IPS-18a (cell line): Measurements from ENCODE around the gene CHST15.

Experiments used
- H3K27ac ChIP-seq: one replicate; pipeline ENCODE4 v1.5.1; 2013; ENCODE audit warnings: low read length
- H3K27me3 ChIP-seq: one replicate; pipeline ENCODE4 v1.6.1; 2013; ENCODE audit warnings: mild to moderate bottlenecking, low read length; ENCODE audit not compliant: control insufficient read depth, insufficient read depth
- H3K36me3 ChIP-seq: one replicate; pipeline ENCODE4 v1.6.1; 2013; ENCODE audit warnings: low read depth, low read length; ENCODE audit not compliant: control insufficient read depth
- H3K4me1 ChIP-seq: one replicate; pipeline ENCODE4 v1.6.1; 2013; ENCODE audit warnings: low read depth, low read length; ENCODE audit not compliant: control insufficient read depth
- H3K4me3 ChIP-seq: one replicate; pipeline ENCODE4 v1.5.1; 2013; ENCODE audit warnings: low read length
- H3K9ac ChIP-seq: one replicate; pipeline ENCODE4 v1.6.1; 2013; ENCODE audit warnings: mild to moderate bottlenecking, low read length, moderate library complexity
- H3K9me3 ChIP-seq: one replicate; pipeline ENCODE4 v1.6.1; 2013; ENCODE audit warnings: low read depth, low read length; ENCODE audit not compliant: control insufficient read depth

Gene CHST15

GRCh38 chr10:124057601-124058000 lies 35.8 kb downstream of the CHST15 start:
- Histone ChIP-seq H3K9me3 (no peaks in the 10 kb centered on the region), H3K27ac (no peak overlapping the region), H3K4me3 (no peak overlapping the region), H3K4me1 (peaks cover 5% of the 10 kb centered on the region), H3K36me3 (no peaks in the 10 kb centered on the region), H3K27me3 (no peaks in the 10 kb centered on the region), H3K9ac (no peak overlapping the region)

- no peak overlapping the region for H3K4me3 ChIP-seq
- H3K4me1 ChIP-seq: peaks cover 5% of the 10 kb centered on the region
- no peak overlapping the region for H3K27ac ChIP-seq
- no peaks in the 10 kb centered on the region for H3K36me3 ChIP-seq
- no peaks in the 10 kb centered on the region for H3K9me3 ChIP-seq
- H3K27me3 ChIP-seq: no peaks in the 10 kb centered on the region
- no peak overlapping the region for H3K9ac ChIP-seq
These were observed 36.9 kb downstream of the CHST15 start for GRCh38 chr10:124056337-124056980.

- H3K36me3 ChIP-seq: no peaks in the 10 kb centered on the region
- no peak overlapping the region for H3K9ac ChIP-seq
- no peaks in the 10 kb centered on the region for H3K9me3 ChIP-seq
- no peak overlapping the region for H3K4me3 ChIP-seq
- peaks cover 5% of the 10 kb centered on the region for H3K4me1 ChIP-seq
- H3K27me3 ChIP-seq: no peaks in the 10 kb centered on the region
- H3K27ac ChIP-seq: no peak overlapping the region
These were observed 39.4 kb downstream of the CHST15 start for GRCh38 chr10:124053971-124054370.

DNA sequence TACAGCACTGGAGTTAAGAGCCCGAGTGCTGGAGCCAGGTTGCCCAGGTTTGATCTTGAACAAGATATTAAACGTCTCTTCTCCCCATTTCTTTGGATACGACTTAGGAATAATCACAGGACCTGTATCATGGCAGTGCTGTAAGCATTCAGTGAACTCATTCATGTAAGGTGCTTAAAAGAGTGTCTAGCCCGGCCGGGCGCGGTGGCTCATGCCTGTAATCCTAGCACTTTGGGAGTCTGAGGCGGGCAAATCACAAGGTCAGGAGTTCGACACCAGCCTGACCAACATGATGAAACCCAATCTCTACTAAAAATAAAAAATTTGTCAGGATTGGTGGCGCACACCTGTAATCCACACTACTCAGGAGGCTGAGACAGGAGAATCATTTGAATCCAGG lies 40.8 kb downstream of the CHST15 start:
- H3K27me3 ChIP-seq: no peaks in the 10 kb centered on the region
- no peaks in the 10 kb centered on the region for H3K36me3 ChIP-seq
- no peaks in the 10 kb centered on the region for H3K9me3 ChIP-seq
- H3K9ac ChIP-seq: no peak overlapping the region
- H3K27ac ChIP-seq: no peak overlapping the region
- no peak overlapping the region for H3K4me3 ChIP-seq
- H3K4me1 ChIP-seq: peaks cover 11% of the 10 kb centered on the region

GRCh38 chr10:124050021-124051015 lies 43.1 kb downstream of the CHST15 start:
- Histone ChIP-seq H3K27me3 (no peaks in the 10 kb centered on the region), H3K9ac (no peak overlapping the region), H3K4me1 (peaks cover 11% of the 10 kb centered on the region), H3K9me3 (no peaks in the 10 kb centered on the region), H3K36me3 (no peaks in the 10 kb centered on the region), H3K27ac (no peak overlapping the region), H3K4me3 (no peak overlapping the region)

DNA sequence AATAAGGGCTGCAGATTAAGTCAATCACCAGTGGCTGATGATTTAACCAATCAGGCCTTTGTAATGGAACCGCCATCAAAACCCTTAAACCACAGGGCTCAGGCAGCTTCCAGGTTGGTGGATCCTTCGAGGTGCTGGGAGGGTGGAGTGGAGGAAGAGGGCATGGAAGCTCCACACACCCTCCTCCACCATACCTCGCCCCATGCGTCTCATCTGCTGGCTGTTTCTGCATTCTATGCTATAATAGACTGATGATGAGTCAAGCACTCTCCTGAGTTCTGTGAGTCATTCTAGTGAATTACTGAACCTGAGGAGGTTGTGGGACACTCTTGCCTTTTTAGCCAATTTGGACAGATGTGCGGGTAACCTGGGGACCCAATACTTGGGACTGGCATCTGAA lies 43.9 kb downstream of the CHST15 start:
- Histone ChIP-seq H3K4me3 (no peak overlapping the region), H3K9me3 (no peaks in the 10 kb centered on the region), H3K9ac (no peak overlapping the region), H3K36me3 (no peaks in the 10 kb centered on the region), H3K27ac (no peak overlapping the region), H3K4me1 (peaks cover 11% of the 10 kb centered on the region), H3K27me3 (no peaks in the 10 kb centered on the region)

GRCh38 chr10:124048371-124049290 lies 44.8 kb downstream of the CHST15 start:
- Histone ChIP-seq H3K9ac (no peak overlapping the region), H3K4me3 (no peak overlapping the region), H3K27ac (no peak overlapping the region), H3K4me1 (peaks cover 6% of the 10 kb centered on the region), H3K27me3 (no peaks in the 10 kb centered on the region), H3K9me3 (no peaks in the 10 kb centered on the region), H3K36me3 (no peaks in the 10 kb centered on the region)

- Histone ChIP-seq H3K4me3 (no peak overlapping the region), H3K27ac (no peak overlapping the region), H3K27me3 (no peaks in the 10 kb centered on the region), H3K36me3 (no peaks in the 10 kb centered on the region), H3K9me3 (no peaks in the 10 kb centered on the region), H3K9ac (no peak overlapping the region), H3K4me1 (peaks cover 6% of the 10 kb centered on the region)
These were observed 45.8 kb downstream of the CHST15 start for GRCh38 chr10:124047427-124048152.

DNA sequence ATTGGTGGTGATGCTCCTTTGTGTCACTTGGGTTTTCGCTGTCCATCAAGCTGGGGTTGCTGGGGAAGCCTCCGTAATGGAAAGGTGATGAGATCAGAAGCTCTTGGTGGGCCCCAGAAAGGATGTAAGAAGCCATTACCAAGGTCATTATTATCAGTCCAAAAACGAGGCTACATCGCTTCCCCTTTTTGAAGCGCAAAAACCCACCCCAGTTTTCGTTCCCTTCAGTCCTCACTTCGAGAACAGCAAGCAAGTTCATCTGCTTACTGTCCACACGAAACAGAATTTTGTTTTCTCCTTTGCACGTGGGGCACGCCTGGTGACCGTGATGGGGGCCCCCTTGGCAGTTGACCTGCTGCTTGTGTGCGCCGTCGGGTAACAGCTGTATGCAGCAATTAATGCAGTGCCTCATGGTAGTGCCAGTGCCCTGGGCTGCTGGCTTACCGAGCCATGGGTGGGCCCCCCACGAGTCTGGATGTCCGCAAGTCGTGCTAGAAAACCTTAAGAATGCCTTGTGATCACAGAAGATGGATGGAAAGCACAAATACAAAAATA lies 47.5 kb downstream of the CHST15 start:
- Histone ChIP-seq H3K9me3 (no peaks in the 10 kb centered on the region), H3K36me3 (no peaks in the 10 kb centered on the region), H3K4me3 (no peak overlapping the region), H3K4me1 (peaks cover 6% of the 10 kb centered on the region), H3K9ac (no peak overlapping the region), H3K27me3 (no peaks in the 10 kb centered on the region), H3K27ac (no peak overlapping the region)

DNA sequence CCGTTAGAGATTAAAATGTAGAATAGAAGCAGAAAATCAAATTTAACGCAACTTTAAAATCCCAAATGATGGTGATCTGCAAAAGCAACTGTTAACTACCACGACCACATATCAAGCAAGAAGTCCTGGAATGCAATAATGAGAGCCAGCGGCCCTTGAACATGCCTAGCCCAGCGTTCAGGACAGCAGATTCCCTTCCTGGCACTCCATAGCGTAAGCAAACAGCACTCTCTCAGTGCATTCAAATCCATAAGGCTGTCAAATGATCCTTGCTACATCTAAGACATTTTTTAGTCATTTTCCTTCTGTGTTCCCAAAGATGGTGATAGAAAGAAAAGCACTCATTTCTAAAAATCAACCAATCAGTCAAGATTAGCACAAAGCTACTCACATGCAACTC lies 48.1 kb downstream of the CHST15 start:
- no peaks in the 10 kb centered on the region for H3K9me3 ChIP-seq

More for the DNA sequence above, 48.1 kb downstream of the CHST15 start:
- Histone ChIP-seq H3K4me1 (peaks cover 6% of the 10 kb centered on the region), H3K9ac (no peak overlapping the region), H3K27ac (no peak overlapping the region), H3K27me3 (no peaks in the 10 kb centered on the region), H3K4me3 (no peak overlapping the region), H3K36me3 (no peaks in the 10 kb centered on the region)
